GM18951 (cell line): Measurements from ENCODE around the gene RHEB.

ENCODE experiments used
- POLR2A ChIP-seq: IDR thresholded peaks from 4 replicates; pipeline ENCODE4 v1.6.1; 2011; ENCODE audit warnings: mild to moderate bottlenecking; ENCODE audit not compliant: insufficient read length, insufficient read depth; ENCODE audit errors: extremely low read depth
- in situ Hi-C: fragments of 300-500 bp; cut with MboI; formaldehyde crosslinking; loops from one replicate; pipeline ENCODE4 v1.12.0; 2022; ENCODE audit warnings: low sequenced_read_pairs, mixed read lengths, inconsistent platforms; ENCODE audit not compliant: unreplicated experiment

RHEB gene

GRCh38 chr7:151504715-151505326, 14.9 kb downstream of the RHEB start:
- TF ChIP-seq POLR2A = no peak
- in situ Hi-C loops = no loop called here

GRCh38 chr7:151503902-151504714, 15.6 kb downstream of the RHEB start:
- in situ Hi-C loops = no loop called here
- no peak for TF ChIP-seq POLR2A

GRCh38 chr7:151501676-151502075, 18.0 kb downstream of the RHEB start:
- TF ChIP-seq POLR2A = no peak
- in situ Hi-C loops = no loop called here

- TF ChIP-seq POLR2A = no peak
- in situ Hi-C loops = no loop called here
Observed at GRCh38 chr7:151498495-151498894, 21.2 kb downstream of the RHEB start.

- in situ Hi-C loops = no loop called here
- TF ChIP-seq POLR2A = no peak
Observed at GRCh38 chr7:151497306-151497871, 22.3 kb downstream of the RHEB start.

GRCh38 chr7:151495360-151495759, 24.3 kb downstream of the RHEB start:
- no peak for TF ChIP-seq POLR2A
- in situ Hi-C loops = no loop called here

GRCh38 chr7:151494298-151495284, 25.1 kb downstream of the RHEB start:
- in situ Hi-C loops = no loop called here
- TF ChIP-seq POLR2A = no peak

GRCh38 chr7:151493083-151493482, 26.6 kb downstream of the RHEB start:
- in situ Hi-C loops = no loop called here
- TF ChIP-seq POLR2A = no peak

- TF ChIP-seq POLR2A = no peak
- in situ Hi-C loops = no loop called here
Observed at GRCh38 chr7:151491859-151492258, 27.8 kb downstream of the RHEB start.

- in situ Hi-C loops = no loop called here
Observed at GRCh38 chr7:151490456-151491105, 29.1 kb downstream of the RHEB start.

GRCh38 chr7:151489498-151489897, 30.2 kb downstream of the RHEB start:
- TF ChIP-seq POLR2A = no peak
- in situ Hi-C loops = no loop called here

More at GRCh38 chr7:151490456-151491105, 29.1 kb downstream of the RHEB start:
- no peak for TF ChIP-seq POLR2A

GRCh38 chr7:151488096-151488495, 31.6 kb downstream of the RHEB start:
- no peak for TF ChIP-seq POLR2A
- in situ Hi-C loops = no loop called here
